ENCODE data around the gene BCL11B. TPM values are rescaled to one million over a fixed set of nuclear protein-coding genes. Genes with fewer than 3 reads are reported as not detected.

The BCL11B gene
- total and polyA plus RNA-seq, 2 donors (not counting 1 experiment from before 2014, with no cell fraction given): under 0.01 TPM; not detected in 1

DNA sequence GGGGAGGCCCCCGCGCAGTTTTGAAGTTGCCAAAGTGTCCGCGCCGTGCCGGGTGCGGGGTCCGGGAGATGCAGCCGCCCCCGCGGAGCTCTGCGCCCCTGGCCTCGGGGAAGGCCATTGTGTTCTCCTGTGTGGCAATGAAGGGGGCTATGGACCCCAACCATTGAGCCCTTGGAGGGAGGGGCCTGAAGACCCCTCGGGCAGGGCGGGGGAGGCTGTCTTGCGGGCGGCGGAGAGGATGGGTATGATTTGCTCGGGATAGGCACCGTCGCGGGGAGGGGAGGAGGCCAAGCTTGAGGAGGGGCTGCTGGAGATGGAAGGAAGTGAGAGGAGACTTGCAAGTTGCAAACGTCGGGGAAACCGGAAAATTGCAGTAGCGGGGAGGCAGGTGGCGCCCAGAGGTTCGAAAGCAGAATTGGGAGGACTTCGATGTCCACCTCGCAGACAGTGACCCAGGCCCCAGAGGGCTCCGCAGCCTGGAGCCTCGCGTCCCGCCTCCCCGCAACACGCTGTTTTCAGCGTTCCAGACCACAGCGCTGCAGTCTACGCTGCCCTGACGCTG is 25.4 kb downstream of the BCL11B start:
- Histone ChIP-seq H4K20me1 (ENCODE audit: control insufficient read depth, extremely low read depth, insufficient read depth, low read length) (no peaks in the 10 kb centered on the region), H3K9me3 (ENCODE audit: control insufficient read depth, insufficient read depth, low read depth, low read length) (no peaks in the 10 kb centered on the region), H3K36me3 (ENCODE audit: control insufficient read depth, insufficient read depth, low read length) (no peaks in the 10 kb centered on the region), H3K4me2 (ENCODE audit: extremely low read depth, insufficient read depth, low read length) (no peak overlapping the region), H2AFZ (ENCODE audit: low read length) (no peak overlapping the region), H3K27ac (ENCODE audit: insufficient read depth, low read length) (no peak overlapping the region), H3K4me3 (replicated peaks in 1 of 4; ENCODE audit: control extremely low read depth in 1 of 4, insufficient read depth in 1 of 4, low read depth in 3 of 4, low read length in 4 of 4) (no peak overlapping the region), H3K9ac (ENCODE audit: insufficient read depth, low read length) (no peak overlapping the region), H3K79me2 (ENCODE audit: control insufficient read depth, insufficient read depth, low read length) (no peaks in the 10 kb centered on the region), H3K4me1 (ENCODE audit: control insufficient read depth, extremely low read depth, insufficient read depth, low read length) (no peaks in the 10 kb centered on the region), H3K27me3 (ENCODE audit: control insufficient read depth, insufficient read depth, low read length) (peaks cover 5% of the 10 kb centered on the region)
- no peak for DNase-seq (ENCODE audit: low read depth in 2 of 2)
- no peak for TF ChIP-seq EZH2 (IDR thresholded peaks at IDR 0.05; ENCODE audit: low read length, missing control alignments)
- TF ChIP-seq, protein P1, sequence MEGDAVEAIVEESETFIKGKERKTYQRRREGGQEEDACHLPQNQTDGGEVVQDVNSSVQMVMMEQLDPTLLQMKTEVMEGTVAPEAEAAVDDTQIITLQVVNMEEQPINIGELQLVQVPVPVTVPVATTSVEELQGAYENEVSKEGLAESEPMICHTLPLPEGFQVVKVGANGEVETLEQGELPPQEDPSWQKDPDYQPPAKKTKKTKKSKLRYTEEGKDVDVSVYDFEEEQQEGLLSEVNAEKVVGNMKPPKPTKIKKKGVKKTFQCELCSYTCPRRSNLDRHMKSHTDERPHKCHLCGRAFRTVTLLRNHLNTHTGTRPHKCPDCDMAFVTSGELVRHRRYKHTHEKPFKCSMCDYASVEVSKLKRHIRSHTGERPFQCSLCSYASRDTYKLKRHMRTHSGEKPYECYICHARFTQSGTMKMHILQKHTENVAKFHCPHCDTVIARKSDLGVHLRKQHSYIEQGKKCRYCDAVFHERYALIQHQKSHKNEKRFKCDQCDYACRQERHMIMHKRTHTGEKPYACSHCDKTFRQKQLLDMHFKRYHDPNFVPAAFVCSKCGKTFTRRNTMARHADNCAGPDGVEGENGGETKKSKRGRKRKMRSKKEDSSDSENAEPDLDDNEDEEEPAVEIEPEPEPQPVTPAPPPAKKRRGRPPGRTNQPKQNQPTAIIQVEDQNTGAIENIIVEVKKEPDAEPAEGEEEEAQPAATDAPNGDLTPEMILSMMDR (conservative IDR thresholded peaks at IDR 0.05 in 1 of 2, IDR thresholded peaks at IDR 0.05 in 1 of 2; ENCODE audit: low read depth in 1 of 2, low read length in 2 of 2): no peak

- Histone ChIP-seq H2AFZ (ENCODE audit: low read length) (no peak overlapping the region), H3K9me3 (ENCODE audit: control insufficient read depth, insufficient read depth, low read depth, low read length) (no peaks in the 10 kb centered on the region), H3K27ac (ENCODE audit: insufficient read depth, low read length) (no peak overlapping the region), H3K36me3 (ENCODE audit: control insufficient read depth, insufficient read depth, low read length) (no peaks in the 10 kb centered on the region), H3K4me2 (ENCODE audit: extremely low read depth, insufficient read depth, low read length) (no peak overlapping the region), H3K4me1 (ENCODE audit: control insufficient read depth, extremely low read depth, insufficient read depth, low read length) (no peaks in the 10 kb centered on the region), H3K4me3 (replicated peaks in 1 of 4; ENCODE audit: control extremely low read depth in 1 of 4, insufficient read depth in 1 of 4, low read depth in 3 of 4, low read length in 4 of 4) (no peak overlapping the region), H3K9ac (ENCODE audit: insufficient read depth, low read length) (no peak overlapping the region), H3K79me2 (ENCODE audit: control insufficient read depth, insufficient read depth, low read length) (no peaks in the 10 kb centered on the region), H3K27me3 (ENCODE audit: control insufficient read depth, insufficient read depth, low read length) (peaks cover 5% of the 10 kb centered on the region), H4K20me1 (ENCODE audit: control insufficient read depth, extremely low read depth, insufficient read depth, low read length) (no peaks in the 10 kb centered on the region)
- no peak for DNase-seq (ENCODE audit: low read depth in 2 of 2)
- TF ChIP-seq, protein P1 (conservative IDR thresholded peaks at IDR 0.05 in 1 of 2, IDR thresholded peaks at IDR 0.05 in 1 of 2; ENCODE audit: low read depth in 1 of 2, low read length in 2 of 2): no peak
- TF ChIP-seq EZH2 (IDR thresholded peaks at IDR 0.05; ENCODE audit: low read length, missing control alignments): no peak
Observed at GRCh38 chr14:99245564-99246511, 26.2 kb downstream of the BCL11B start.

- TF ChIP-seq EZH2 (IDR thresholded peaks at IDR 0.05; ENCODE audit: low read length, missing control alignments): no peak
- TF ChIP-seq, protein P1 (conservative IDR thresholded peaks at IDR 0.05 in 1 of 2, IDR thresholded peaks at IDR 0.05 in 1 of 2; ENCODE audit: low read depth in 1 of 2, low read length in 2 of 2): no peak
- no peaks in the 10 kb centered on the region for H3K4me1 ChIP-seq (ENCODE audit: control insufficient read depth, extremely low read depth, insufficient read depth, low read length)
- no peak overlapping the region for H3K9ac ChIP-seq (ENCODE audit: insufficient read depth, low read length)
- no peaks in the 10 kb centered on the region for H4K20me1 ChIP-seq (ENCODE audit: control insufficient read depth, extremely low read depth, insufficient read depth, low read length)
- H3K79me2 ChIP-seq (ENCODE audit: control insufficient read depth, insufficient read depth, low read length): no peaks in the 10 kb centered on the region
- H3K4me2 ChIP-seq (ENCODE audit: extremely low read depth, insufficient read depth, low read length): no peak overlapping the region
- no peak for DNase-seq (ENCODE audit: low read depth in 2 of 2)
- no peaks in the 10 kb centered on the region for H3K9me3 ChIP-seq (ENCODE audit: control insufficient read depth, insufficient read depth, low read depth, low read length)
- H3K27me3 ChIP-seq (ENCODE audit: control insufficient read depth, insufficient read depth, low read length): peaks cover 5% of the 10 kb centered on the region
- H3K36me3 ChIP-seq (ENCODE audit: control insufficient read depth, insufficient read depth, low read length): no peaks in the 10 kb centered on the region
- no peak overlapping the region for H3K4me3 ChIP-seq (replicated peaks in 1 of 4; ENCODE audit: control extremely low read depth in 1 of 4, insufficient read depth in 1 of 4, low read depth in 3 of 4, low read length in 4 of 4)
- H2AFZ ChIP-seq (ENCODE audit: low read length): no peak overlapping the region
- H3K27ac ChIP-seq (ENCODE audit: insufficient read depth, low read length): no peak overlapping the region
Observed at GRCh38 chr14:99244941-99245563, 26.9 kb downstream of the BCL11B start.
